ENCODE data around the gene NADK2.
A peak's percentile ranks its signal among the peaks of the same experiment; 100 is the strongest.

DNA sequence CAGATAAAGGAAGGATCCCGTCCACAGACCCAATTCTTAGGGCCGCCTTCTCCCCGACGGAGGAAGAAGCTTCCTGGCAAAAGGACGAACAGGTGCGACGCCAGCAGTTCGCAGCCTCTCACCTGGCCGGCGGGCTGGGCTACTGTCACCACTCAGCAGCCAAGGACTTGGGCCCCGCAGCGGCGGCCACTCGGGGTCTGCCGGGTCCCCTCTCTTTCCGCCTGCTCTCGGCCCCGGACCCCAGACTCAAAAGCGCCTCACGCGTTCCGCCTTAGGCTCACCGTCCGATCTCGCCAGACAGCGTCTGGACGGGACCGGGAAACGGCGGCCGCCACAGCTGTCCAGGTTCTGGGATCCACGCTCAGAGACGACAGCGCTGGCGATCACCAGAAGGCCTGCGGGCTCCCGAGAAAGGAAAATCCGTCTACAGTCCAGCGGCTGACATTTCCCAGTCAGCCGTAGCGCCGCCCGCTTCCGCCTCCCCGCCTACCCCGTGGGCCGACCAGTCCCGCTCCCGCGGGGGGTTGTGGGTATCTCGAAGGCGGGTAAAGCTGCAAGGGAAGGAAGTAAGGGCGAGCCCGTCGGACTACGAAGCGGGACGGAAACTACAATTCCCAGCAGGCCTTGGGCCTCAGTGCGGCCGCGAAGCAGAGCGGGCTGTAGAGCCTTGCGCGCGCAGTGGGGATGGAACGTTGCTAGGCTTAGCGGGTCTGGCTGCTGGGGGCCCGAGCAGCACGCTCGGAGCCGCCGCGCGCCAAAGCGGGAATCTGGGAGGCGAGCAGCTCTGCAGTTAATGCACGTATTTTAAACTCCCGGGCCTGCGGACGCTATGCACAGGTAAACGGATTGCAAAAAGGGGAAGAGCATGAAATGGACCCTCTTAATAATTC, 90.0 kb downstream of the NADK2 start, which contains the start of the genes LMBRD2 and SKP2:
- TF ChIP-seq JUND (IDR thresholded peaks at IDR 0.05; ENCODE audit: borderline replicate concordance, low read depth, low read length) (peak; percentile 69; the same call in 1 of the 2 replicates), JUND (tag; IDR thresholded peaks at IDR 0.05; ENCODE audit: borderline replicate concordance, low read depth, low read length) (peak; percentile 29; the same call in 1 of the 3 replicates), GABPA (tag; conservative IDR thresholded peaks at IDR 0.05; ENCODE audit: low read depth) (peak; percentile 89), USF2 (CRISPR knock-in tag; IDR thresholded peaks at IDR 0.05) (no peak; the same call in 1 of the 2 replicates), TCF7 (IDR thresholded peaks at IDR 0.05; ENCODE audit: borderline replicate concordance) (0 out of 2 replicates have a peak, but pooled peaks have one; percentile 67), CTCF (IDR thresholded peaks at IDR 0.05 in 2 of 3, conservative IDR thresholded peaks at IDR 0.05 in 1 of 3; ENCODE audit: insufficient read depth in 2 of 3, low read depth in 1 of 3, low read length in 3 of 3) (no peak; a peak in 1 of 6 replicates)
- TF ChIP-seq, protein P1, sequence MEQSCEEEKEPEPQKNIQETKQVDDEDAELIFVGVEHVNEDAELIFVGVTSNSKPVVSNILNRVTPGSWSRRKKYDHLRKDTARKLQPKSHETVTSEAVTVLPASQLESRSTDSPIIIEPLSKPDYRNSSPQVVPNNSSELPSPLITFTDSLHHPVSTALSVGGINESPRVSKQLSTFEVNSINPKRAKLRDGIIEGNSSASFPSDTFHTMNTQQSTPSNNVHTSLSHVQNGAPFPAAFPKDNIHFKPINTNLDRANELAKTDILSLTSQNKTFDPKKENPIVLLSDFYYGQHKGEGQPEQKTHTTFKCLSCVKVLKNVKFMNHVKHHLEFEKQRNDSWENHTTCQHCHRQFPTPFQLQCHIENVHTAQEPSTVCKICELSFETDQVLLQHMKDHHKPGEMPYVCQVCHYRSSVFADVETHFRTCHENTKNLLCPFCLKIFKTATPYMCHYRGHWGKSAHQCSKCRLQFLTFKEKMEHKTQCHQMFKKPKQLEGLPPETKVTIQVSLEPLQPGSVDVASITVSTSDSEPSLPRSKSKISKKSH (CRISPR knock-in tag; IDR thresholded peaks at IDR 0.05), result no peak
- TF ChIP-seq, protein P2, sequence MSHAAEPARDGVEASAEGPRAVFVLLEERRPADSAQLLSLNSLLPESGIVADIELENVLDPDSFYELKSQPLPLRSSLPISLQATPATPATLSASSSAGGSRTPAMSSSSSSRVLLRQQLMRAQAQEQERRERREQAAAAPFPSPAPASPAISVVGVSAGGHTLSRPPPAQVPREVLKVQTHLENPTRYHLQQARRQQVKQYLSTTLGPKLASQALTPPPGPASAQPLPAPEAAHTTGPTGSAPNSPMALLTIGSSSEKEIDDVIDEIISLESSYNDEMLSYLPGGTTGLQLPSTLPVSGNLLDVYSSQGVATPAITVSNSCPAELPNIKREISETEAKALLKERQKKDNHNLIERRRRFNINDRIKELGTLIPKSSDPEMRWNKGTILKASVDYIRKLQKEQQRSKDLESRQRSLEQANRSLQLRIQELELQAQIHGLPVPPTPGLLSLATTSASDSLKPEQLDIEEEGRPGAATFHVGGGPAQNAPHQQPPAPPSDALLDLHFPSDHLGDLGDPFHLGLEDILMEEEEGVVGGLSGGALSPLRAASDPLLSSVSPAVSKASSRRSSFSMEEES (CRISPR knock-in tag; IDR thresholded peaks at IDR 0.05), result no peak

All from K562 (cell line).